AG04449 (cell line): ENCODE measurements around the gene MICB.
"Not testable (repeated sequence)": the region's sequence is repeated elsewhere in the genome, so short reads cannot be mapped to it uniquely, and the experiment has no call there.

Source experiments
- CTCF ChIA-PET: fragments of 350-600 bp; formaldehyde crosslinking; extraction: SDS; loops from one replicate; lab custom pipeline; 2021; ENCODE audit warnings: antibody characterized with exemption; lab: Yijun Ruan, JAX
- POLR2A ChIA-PET: fragments of 400-600, 350-600 bp; formaldehyde crosslinking; extraction: SDS; loops from one replicate; lab custom pipeline; 2020; ENCODE audit warnings: antibody characterized with exemption, inconsistent platforms; lab: Yijun Ruan, JAX
- DNase-seq: peaks from one replicate; pipeline ENCODE4 v3.0.0-alpha.2; 2010; ENCODE audit warnings: low read depth, low spot score
- H3K4me3 ChIP-seq: 2 replicates; pipeline ENCODE4 v1.5.1; 2011; ENCODE audit warnings: low read depth, mild to moderate bottlenecking, control low read depth, low read length
- CTCF ChIP-seq: IDR thresholded peaks from one replicate; pipeline ENCODE4 v1.5.1; 2011; ENCODE audit warnings: mild to moderate bottlenecking, moderate library complexity, low read length, control low read depth, inconsistent platforms; ENCODE audit not compliant: insufficient read depth; ENCODE audit errors: missing control alignments

MICB gene

GRCh38 chr6:31497531-31498476, at the start of gene MICB:
Gene MICB (plus strand): TSS chr6:31498145. CDS start chr6:31498194, 49 bp downstream.
- ChIA-PET POLR2A (interaction anchor here (1.2 kb wide), 1 partner anchor 48 kb away, joined by 3 read pairs; the partner anchor contains the start of gene ATP6V1G2), CTCF (interaction anchor here (0.7 to 3.0 kb wide), 5 partner anchors 19 to 101 kb away, joined by 3 to 19 read pairs (median 4); partner anchors contain the start of gene ATP6V1G2)
- H3K4me3 ChIP-seq, result peak within 1 kb of the TSS; percentile 73
- TF ChIP-seq CTCF, result no peak
- DNase-seq, result no peak

GRCh38 chr6:31450751-31451150, 47.2 kb upstream of the MICB start:
- POLR2A ChIA-PET, result no interaction called here
- TF ChIP-seq CTCF, result no peak

GRCh38 chr6:31452859-31453258, 45.1 kb upstream of the MICB start:
- no peak overlapping the region for H3K4me3 ChIP-seq
- POLR2A ChIA-PET, result no interaction called here
- TF ChIP-seq CTCF, result no peak
- CTCF ChIA-PET, result interaction anchor here (0.6 to 1.5 kb wide), 3 partner anchors 8 to 17 kb away, joined by 3 to 7 read pairs (median 3); no protein-coding TSS in a partner anchor
- DNase-seq, result no peak

More at GRCh38 chr6:31450751-31451150, 47.2 kb upstream of the MICB start:
- no peak for DNase-seq
- CTCF ChIA-PET, result interaction anchor here (3.1 kb wide), 1 partner anchor 53 kb away, joined by 13 read pairs; no protein-coding TSS in a partner anchor
- H3K4me3 ChIP-seq, result no peak overlapping the region

GRCh38 chr6:31453259-31453658, 44.7 kb upstream of the MICB start:
- ChIA-PET POLR2A (no interaction called here), CTCF (interaction anchor here (1.0 kb wide), 1 partner anchor 17 kb away, joined by 3 read pairs; no protein-coding TSS in a partner anchor)
- no peak for DNase-seq
- TF ChIP-seq CTCF, result no peak
- no peak overlapping the region for H3K4me3 ChIP-seq

GRCh38 chr6:31459864-31460263, 38.1 kb upstream of the MICB start:
- CTCF ChIA-PET, POLR2A ChIA-PET: not testable (repeated sequence)

GRCh38 chr6:31460361-31461025, 37.5 kb upstream of the MICB start:
- ChIA-PET CTCF (interaction anchor here (1.0 to 1.3 kb wide), 2 partner anchors 8 to 18 kb away, joined by 3 to 4 read pairs; no protein-coding TSS in a partner anchor), POLR2A (no interaction called here)
- TF ChIP-seq CTCF, result no peak

More at GRCh38 chr6:31459864-31460263, 38.1 kb upstream of the MICB start:
- not testable (repeated sequence) for DNase-seq, H3K4me3 ChIP-seq

More at GRCh38 chr6:31460361-31461025, 37.5 kb upstream of the MICB start:
- no peak for DNase-seq
- no peak overlapping the region for H3K4me3 ChIP-seq
